Sigmoid colon (tissue), 7 donors: ENCODE data around the gene BDKRB2. TPM values are rescaled to one million over a fixed set of nuclear protein-coding genes. Genes with fewer than 3 reads are reported as not detected.

Experiments used
- DNase-seq: peaks from one replicate; pipeline ENCODE4 v3.0.0-alpha.2; 2019
- H3K27ac ChIP-seq, 4 donors: fragments of 200-600 bp; sonication (generic); one replicate each; pipeline ENCODE4 v1.5.1; 2016 to 2019; ENCODE audit warnings: mild to moderate bottlenecking in 1 of 4
- H3K27me3 ChIP-seq, 3 donors: fragments of 200-600 bp; sonication (generic); one replicate each; pipeline ENCODE4 v1.5.1; 2019; ENCODE audit warnings: mild to moderate bottlenecking in 1 of 3
- H3K36me3 ChIP-seq, 4 donors: fragments of 200-600 bp; sonication (generic); one replicate each; pipeline ENCODE4 v1.5.1; 2016 to 2019
- H3K4me1 ChIP-seq, 4 donors: fragments of 200-600 bp; sonication (generic); one replicate each; pipeline ENCODE4 v1.5.1; 2017 to 2019
- H3K4me3 ChIP-seq, 4 donors: fragments of 200-600 bp; sonication (generic); one replicate each; pipeline ENCODE4 v1.5.1; 2017 to 2019; ENCODE audit warnings: mild to moderate bottlenecking in 2 of 4, moderate library complexity in 1 of 4
- H3K9me3 ChIP-seq, 4 donors: fragments of 200-600 bp in 3 of 4; sonication (generic) in 3 of 4; one replicate each; pipeline versions ENCODE4 v1.5.1 to v1.6.1; 2013 to 2019
- CTCF ChIP-seq, 4 experiments: fragments of 450-650 bp in 3 of 4; fragments of 200-600 bp in 1 of 4; IDR thresholded peaks; one replicate each; pipeline ENCODE4 v1.5.1; 2016 to 2019; ENCODE audit warnings: antibody characterized with exemption in 4 of 4, mild to moderate bottlenecking in 3 of 4, moderate library complexity in 2 of 4
- EP300 ChIP-seq, 4 donors: sonication (generic); formaldehyde crosslinking; IDR thresholded peaks; one replicate each; pipeline ENCODE4 v1.6.1; 2017; ENCODE audit warnings: antibody characterized with exemption in 4 of 4
- POLR2A ChIP-seq, 2 donors: fragments of 450-650 bp; IDR thresholded peaks; one replicate each; pipeline ENCODE4 v1.6.1; 2016; ENCODE audit warnings: antibody characterized with exemption in 2 of 2, mild to moderate bottlenecking in 2 of 2, moderate library complexity in 2 of 2
- POLR2AphosphoS5 ChIP-seq, 4 donors: sonication (generic); formaldehyde crosslinking; IDR thresholded peaks; one replicate each; pipeline ENCODE4 v1.6.1; 2017; ENCODE audit warnings: antibody characterized with exemption in 4 of 4
- WGBS, 2 donors: extraction: QIAGEN DNeasy Blood & Tissue Kit; methylation state at CpG; one replicate each; pipeline ENCODE4 v1.1.7; 2013; 5-methylcytosine and 5-hydroxymethylcytosine counted together
- intact Hi-C: fragments of 100-400 bp; cut with DNase I; formaldehyde crosslinking; loops from one replicate; pipeline ENCODE4 v1.15.1; 2023
- polyA plus RNA-seq, 3 donors: library from polyadenylated mRNA; stranded (reverse); fragments of 200-250 nt; gene quantifications; one replicate each; pipeline ENCODE4 v1.2.3, GENCODE V29; 2013
- total RNA-seq, 4 donors: library from RNA; depleted of rRNA; stranded (reverse); fragments of >200 nt; gene quantifications; one replicate each; pipeline ENCODE4 v1.1.0, GENCODE V29; 2016
- donor health status: healthy with polysubstance abuse.
- donor health status: Bipolar disorder and iron deficiency.
- donor health status: healthy.

BDKRB2 gene
- total and polyA plus RNA-seq, 7 donors = 1.8 to 10.8 (median 4.5) TPM

DNA sequence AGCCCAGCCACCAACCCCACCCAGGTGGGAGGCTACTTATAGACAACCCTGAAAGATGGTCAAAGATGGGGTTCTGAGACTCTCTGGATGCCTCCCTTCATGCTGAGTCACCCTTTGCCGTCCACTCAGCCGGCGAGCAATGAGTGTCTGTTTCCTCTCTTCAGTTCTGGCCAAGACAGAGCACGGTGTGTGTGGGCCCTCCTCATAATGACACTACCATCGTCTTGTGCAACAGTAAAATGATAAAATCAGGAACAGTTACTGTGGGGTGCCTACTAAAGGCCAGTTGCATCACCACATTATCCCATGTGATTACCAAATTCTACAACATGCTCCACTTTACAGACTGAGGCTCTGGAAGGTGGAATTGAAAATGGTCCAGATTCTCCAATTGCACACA is 44.4 kb downstream of the BDKRB2 start:
- Histone ChIP-seq H3K27me3 (no peaks in the 10 kb centered on the region), H3K9me3 (no peaks in the 10 kb centered on the region), H3K4me3 (no peak overlapping the region), H3K36me3 (no peaks in the 10 kb centered on the region), H3K27ac (peak overlapping the region; percentile 55 to 71 (median 65)), H3K4me1 (peaks cover 0 to 40% (median 33%) of the 10 kb centered on the region in 4 donors)
- WGBS, 2 donors = 50 to 80% methylated on average over 5 of the region's 5 CpGs
- TF ChIP-seq POLR2AphosphoS5 (IDR thresholded peaks at IDR 0.05) (peak; percentile 72 to 93 (median 86)), CTCF (IDR thresholded peaks at IDR 0.05) (no peak), EP300 (IDR thresholded peaks at IDR 0.05) (peak in 3 of 4 donors; percentile 14 to 88 (median 66)), POLR2A (IDR thresholded peaks at IDR 0.05) (no peak)
- peak; percentile 90 for DNase-seq
- intact Hi-C loops = no loop called here

DNA sequence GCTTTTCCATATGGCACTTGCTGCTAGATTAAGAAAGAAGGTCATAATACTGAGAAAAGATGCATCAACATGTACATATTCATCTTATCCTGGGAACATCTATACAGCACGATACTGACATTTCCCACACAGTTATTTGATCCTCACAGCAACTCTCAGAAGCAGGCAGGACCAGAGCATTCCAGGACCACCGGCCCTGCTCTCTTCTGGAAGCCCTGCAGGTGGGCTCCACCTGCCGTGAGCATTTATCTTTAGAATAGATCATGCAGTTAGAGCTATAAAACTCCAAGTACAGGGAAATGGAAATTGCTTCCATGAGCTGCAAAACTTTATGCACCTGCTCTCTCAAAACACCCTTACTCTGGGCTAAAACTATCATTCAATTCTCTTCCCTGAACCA is 45.8 kb downstream of the BDKRB2 start:
- no peak overlapping the region for H3K27ac ChIP-seq
- H3K27me3 ChIP-seq = no peaks in the 10 kb centered on the region
- 36 to 68% methylated on average over 3 of the region's 3 CpGs for WGBS, 2 donors
- H3K4me3 ChIP-seq = no peak overlapping the region
- H3K36me3 ChIP-seq = no peaks in the 10 kb centered on the region
- intact Hi-C loops = no loop called here
- no peaks in the 10 kb centered on the region for H3K9me3 ChIP-seq
- peaks cover 0 to 53% (median 47%) of the 10 kb centered on the region in 4 donors for H3K4me1 ChIP-seq
- DNase-seq = no peak
- no peak for TF ChIP-seq POLR2AphosphoS5 (IDR thresholded peaks at IDR 0.05)
- TF ChIP-seq CTCF (IDR thresholded peaks at IDR 0.05) = no peak
- TF ChIP-seq POLR2A (IDR thresholded peaks at IDR 0.05) = no peak
- no peak for TF ChIP-seq EP300 (IDR thresholded peaks at IDR 0.05)

DNA sequence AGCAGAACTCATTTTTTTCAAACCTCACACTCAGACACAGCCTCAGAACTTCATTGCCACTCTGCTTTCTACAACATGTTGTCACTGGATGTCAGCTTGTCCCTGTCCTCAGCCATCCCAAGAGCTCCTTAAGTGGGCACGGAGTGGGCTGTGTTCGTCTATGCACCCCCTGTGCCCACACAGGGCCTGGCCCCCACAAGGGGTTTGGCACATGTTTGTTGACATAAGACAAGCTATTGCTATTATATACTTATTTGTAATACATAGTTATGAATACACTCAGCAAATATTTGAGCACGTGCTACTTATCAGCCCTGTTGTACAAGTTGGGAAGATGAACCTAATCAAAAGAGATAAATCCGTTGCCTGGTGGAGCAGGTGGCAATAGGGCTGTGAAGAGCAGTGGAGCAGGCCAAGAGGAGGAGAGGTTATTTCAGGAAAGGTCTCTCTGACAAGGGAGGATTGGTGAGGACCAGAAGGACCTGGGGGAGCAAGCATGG is 47.1 kb downstream of the BDKRB2 start:
- Histone ChIP-seq H3K27me3 (no peaks in the 10 kb centered on the region), H3K36me3 (no peaks in the 10 kb centered on the region), H3K9me3 (no peaks in the 10 kb centered on the region), H3K4me3 (no peak overlapping the region), H3K27ac (peak overlapping the region in 1 of 4 donors; percentile 90), H3K4me1 (peaks cover 0 to 63% (median 58%) of the 10 kb centered on the region in 4 donors)
- DNase-seq = no peak
- WGBS, 2 donors = 53 to 78% methylated on average over 4 of the region's 4 CpGs
- TF ChIP-seq CTCF (IDR thresholded peaks at IDR 0.05) (no peak), POLR2AphosphoS5 (IDR thresholded peaks at IDR 0.05) (no peak), POLR2A (IDR thresholded peaks at IDR 0.05) (no peak), EP300 (IDR thresholded peaks at IDR 0.05) (no peak)
- intact Hi-C loops = no loop called here

- H3K27me3 ChIP-seq = no peaks in the 10 kb centered on the region
- no peak overlapping the region for H3K4me3 ChIP-seq
- intact Hi-C loops = no loop called here
- DNase-seq = no peak
- H3K9me3 ChIP-seq = no peaks in the 10 kb centered on the region
- TF ChIP-seq EP300 (IDR thresholded peaks at IDR 0.05) = no peak
- no peak for TF ChIP-seq CTCF (IDR thresholded peaks at IDR 0.05)
- TF ChIP-seq POLR2AphosphoS5 (IDR thresholded peaks at IDR 0.05) = no peak
- TF ChIP-seq POLR2A (IDR thresholded peaks at IDR 0.05) = no peak
- WGBS, 2 donors = 89 to 91% methylated on average over 19 of the region's 19 CpGs
- peak overlapping the region; percentile 79 to 90 (median 84) for H3K27ac ChIP-seq
- no peaks in the 10 kb centered on the region for H3K36me3 ChIP-seq
- peaks cover 0 to 66% (median 59%) of the 10 kb centered on the region in 4 donors for H3K4me1 ChIP-seq
Measured at GRCh38 chr14:96252323-96252998, 47.8 kb downstream of the BDKRB2 start.
